Testis (tissue), 2 donors: ENCODE results near the gene AKT1.

Experiments used
- CTCF ChIP-seq, 3 experiments: fragments of 450-650 bp in 2 of 3; fragments of 200-600 bp in 1 of 3; sonication (generic) in 1 of 3; IDR thresholded peaks; one replicate each; pipeline ENCODE4 v1.5.1; 2016 to 2019; ENCODE audit warnings: antibody characterized with exemption in 3 of 3, mild to moderate bottlenecking in 2 of 3, moderate library complexity in 1 of 3
- POLR2A ChIP-seq: fragments of 450-650 bp; IDR thresholded peaks from one replicate; pipeline ENCODE4 v1.6.1; 2017; ENCODE audit warnings: antibody characterized with exemption, mild to moderate bottlenecking, moderate library complexity

GRCh38 chr14:104772707-104773504, 22.6 kb downstream of the AKT1 start:
- no peak for TF ChIP-seq POLR2A
- TF ChIP-seq CTCF (IDR thresholded peaks at IDR 0.05), result no peak
